ENCODE results near the gene SIN3B.

SIN3B gene

GRCh38 chr19:16885166-16885565 lies 56.0 kb downstream of the SIN3B start:
- FAIRE-seq (no peak), DNase-seq (ENCODE audit: insufficient read length, low spot score) (no peak)
- TF ChIP-seq POLR2A (IDR thresholded peaks at IDR 0.05; ENCODE audit: low read depth, low read length) = no peak

GRCh38 chr19:16886305-16886880 lies 57.2 kb downstream of the SIN3B start:
- TF ChIP-seq POLR2A (IDR thresholded peaks at IDR 0.05; ENCODE audit: low read depth, low read length) = no peak
- FAIRE-seq (no peak), DNase-seq (ENCODE audit: insufficient read length, low spot score) (no peak)

GRCh38 chr19:16887353-16888265 lies 58.4 kb downstream of the SIN3B start:
- no peak for FAIRE-seq
- TF ChIP-seq POLR2A (IDR thresholded peaks at IDR 0.05; ENCODE audit: low read depth, low read length) = no peak
- no peak for DNase-seq (ENCODE audit: insufficient read length, low spot score)

- FAIRE-seq (no peak), DNase-seq (ENCODE audit: insufficient read length, low spot score) (no peak)
- no peak for TF ChIP-seq POLR2A (IDR thresholded peaks at IDR 0.05; ENCODE audit: low read depth, low read length)
These were observed 59.6 kb downstream of the SIN3B start, which contains the start of gene F2RL3 for GRCh38 chr19:16888629-16889365. Gene F2RL3 (plus strand): TSS chr19:16888999. CDS start chr19:16889190, 191 bp downstream.

GRCh38 chr19:16889366-16889882 lies 60.2 kb downstream of the SIN3B start:
- TF ChIP-seq POLR2A (IDR thresholded peaks at IDR 0.05; ENCODE audit: low read depth, low read length) = no peak
- FAIRE-seq (no peak), DNase-seq (ENCODE audit: insufficient read length, low spot score) (no peak)

- DNase-seq (ENCODE audit: insufficient read length, low spot score) (no peak), FAIRE-seq (no peak)
- no peak for TF ChIP-seq POLR2A (IDR thresholded peaks at IDR 0.05; ENCODE audit: low read depth, low read length)
These were observed 60.8 kb downstream of the SIN3B start for GRCh38 chr19:16889883-16890460.

GRCh38 chr19:16890461-16891184 lies 61.4 kb downstream of the SIN3B start:
- TF ChIP-seq POLR2A (IDR thresholded peaks at IDR 0.05; ENCODE audit: low read depth, low read length) = no peak
- DNase-seq (ENCODE audit: insufficient read length, low spot score) (no peak), FAIRE-seq (no peak)

GRCh38 chr19:16891696-16892382 lies 62.6 kb downstream of the SIN3B start:
- FAIRE-seq = no peak
- no peak for DNase-seq (ENCODE audit: insufficient read length, low spot score)
- TF ChIP-seq POLR2A (IDR thresholded peaks at IDR 0.05; ENCODE audit: low read depth, low read length) = no peak

- no peak for TF ChIP-seq POLR2A (IDR thresholded peaks at IDR 0.05; ENCODE audit: low read depth, low read length)
- DNase-seq (ENCODE audit: insufficient read length, low spot score) (no peak), FAIRE-seq (no peak)
These were observed 63.2 kb downstream of the SIN3B start for GRCh38 chr19:16892436-16892835.

- DNase-seq (ENCODE audit: insufficient read length, low spot score) = no peak
- no peak for TF ChIP-seq POLR2A (IDR thresholded peaks at IDR 0.05; ENCODE audit: low read depth, low read length)
- FAIRE-seq = no peak
These were observed 63.9 kb downstream of the SIN3B start for GRCh38 chr19:16892868-16893685.

- FAIRE-seq = no peak
- DNase-seq (ENCODE audit: insufficient read length, low spot score) = no peak
- TF ChIP-seq POLR2A (IDR thresholded peaks at IDR 0.05; ENCODE audit: low read depth, low read length) = no peak
These were observed 64.4 kb downstream of the SIN3B start for GRCh38 chr19:16893686-16893989.

GRCh38 chr19:16894080-16894479 lies 64.9 kb downstream of the SIN3B start:
- no peak for FAIRE-seq

More at GRCh38 chr19:16894080-16894479, 64.9 kb downstream of the SIN3B start:
- TF ChIP-seq POLR2A (IDR thresholded peaks at IDR 0.05; ENCODE audit: low read depth, low read length) = no peak
- no peak for DNase-seq (ENCODE audit: insufficient read length, low spot score)

All from H54 (cell line).